Mesodermal cell (in vitro differentiated cells): ENCODE results near the gene TRIM46.
"Not testable (repeated sequence)": the region's sequence is repeated elsewhere in the genome, so short reads cannot be mapped to it uniquely, and the experiment has no call there.

ENCODE experiments used
- H3K27ac ChIP-seq: 2 replicates; pipeline ENCODE4 v1.7.0; 2013; ENCODE audit warnings: mild to moderate bottlenecking, low read depth, low read length, moderate library complexity; ENCODE audit not compliant: severe bottlenecking
- H3K36me3 ChIP-seq: 2 replicates; pipeline ENCODE4 v1.7.1; 2013; ENCODE audit warnings: mild to moderate bottlenecking, low read length, moderate library complexity; ENCODE audit not compliant: control insufficient read depth, insufficient read depth
- H3K4me1 ChIP-seq: one replicate; pipeline ENCODE4 v1.7.1; 2013; ENCODE audit warnings: mild to moderate bottlenecking, low read length; ENCODE audit not compliant: insufficient read depth, control insufficient read depth, poor library complexity, severe bottlenecking
- H3K4me3 ChIP-seq: 2 replicates; pipeline ENCODE4 v1.7.0; 2013; ENCODE audit warnings: low read length, control low read depth, mild to moderate bottlenecking; ENCODE audit not compliant: insufficient read depth, poor library complexity, severe bottlenecking; ENCODE audit errors: extremely low read depth
- H3K9me3 ChIP-seq: 2 replicates; pipeline ENCODE4 v1.7.1; 2013; ENCODE audit warnings: mild to moderate bottlenecking, low read length, moderate library complexity; ENCODE audit not compliant: control insufficient read depth
- WGBS, 2 experiments: methylation state at CpG; one replicate each; pipeline ENCODE4 v1.1.5; 2013; ENCODE audit warnings: missing lambda C conversion rate in 2 of 2; ENCODE audit not compliant: insufficient coverage in 2 of 2; 5-methylcytosine and 5-hydroxymethylcytosine counted together

Gene TRIM46

GRCh38 chr1:155209312-155209721, 35.7 kb downstream of the TRIM46 start:
- 6 to 13% methylated on average over 10 to 13 of the region's 13 CpGs for WGBS, 2 experiments
- H3K36me3 ChIP-seq: peaks cover 27% of the 10 kb centered on the region
- peaks cover 8% of the 10 kb centered on the region for H3K4me1 ChIP-seq
- no peaks in the 10 kb centered on the region for H3K9me3 ChIP-seq
- peak overlapping the region; percentile 100 for H3K27ac ChIP-seq
- H3K4me3 ChIP-seq: peak overlapping the region; percentile 82

DNA sequence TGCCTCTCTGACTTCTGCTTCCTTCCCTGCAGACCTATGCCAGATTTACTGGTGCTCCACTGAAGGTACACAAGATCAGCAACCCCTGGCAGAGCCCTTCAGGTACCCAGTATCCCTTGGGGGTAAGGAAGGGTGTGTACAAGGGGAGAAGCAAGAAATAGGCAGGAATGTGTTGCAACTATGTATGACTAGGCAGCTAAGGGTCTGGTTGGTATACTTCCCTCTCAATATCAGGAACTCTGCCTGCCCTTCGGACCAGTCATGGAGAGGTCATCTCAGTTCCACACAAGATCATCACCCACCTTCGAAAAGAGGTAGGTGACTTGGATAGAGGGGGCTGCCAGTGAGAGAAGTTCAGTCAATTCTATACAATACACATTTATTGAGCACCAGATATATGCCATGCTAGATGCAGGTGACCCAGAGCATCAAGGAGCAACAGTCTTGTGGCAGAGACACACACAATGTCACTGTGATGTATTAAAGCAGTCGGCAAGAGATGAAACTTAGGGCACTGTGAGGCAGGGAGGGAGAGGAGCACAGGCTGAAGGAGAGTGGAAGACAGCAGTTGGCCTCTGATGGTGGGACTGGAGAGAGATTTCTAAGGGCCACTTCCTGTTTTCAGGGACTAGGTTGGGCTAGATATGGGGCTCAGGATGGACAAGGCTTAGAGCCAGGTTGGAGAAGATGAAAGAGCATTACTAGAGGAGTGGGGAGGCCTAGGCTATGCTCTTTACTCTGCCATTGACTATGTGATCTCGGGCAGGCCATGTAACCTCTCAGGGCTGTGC, 36.9 kb downstream of the TRIM46 start:
- WGBS, 2 experiments: 96 to 100% methylated on average over 1 to 2 of the region's 4 CpGs
- Histone ChIP-seq H3K4me1 (peaks cover 8% of the 10 kb centered on the region), H3K9me3 (no peaks in the 10 kb centered on the region), H3K27ac (no peak overlapping the region), H3K4me3 (no peak overlapping the region), H3K36me3 (peaks cover 18% of the 10 kb centered on the region)

GRCh38 chr1:155211381-155212050, 37.9 kb downstream of the TRIM46 start:
- WGBS, 2 experiments: 98 to 99% methylated on average over 8 of the region's 13 CpGs
- not testable (repeated sequence) for H3K9me3 ChIP-seq, H3K4me1 ChIP-seq, H3K4me3 ChIP-seq, H3K27ac ChIP-seq
- H3K36me3 ChIP-seq: peaks cover 16% of the 10 kb centered on the region

DNA sequence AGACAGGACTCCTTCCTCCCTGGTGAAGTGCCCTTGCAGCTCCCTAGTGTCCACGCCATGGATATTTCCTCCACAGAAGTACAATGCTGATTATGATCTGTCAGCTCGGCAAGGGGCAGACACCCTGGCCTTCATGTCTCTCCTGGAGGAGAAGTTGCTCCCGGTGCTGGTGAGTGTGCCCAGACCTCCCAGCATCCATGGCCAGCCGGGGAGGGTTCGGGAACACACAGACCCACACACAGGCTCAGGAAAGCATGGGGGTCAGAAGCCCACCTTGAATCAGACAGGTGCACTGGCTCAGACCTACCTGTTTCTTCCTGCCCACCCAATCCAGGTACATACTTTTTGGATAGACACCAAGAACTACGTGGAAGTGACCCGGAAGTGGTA, 38.4 kb downstream of the TRIM46 start:
- WGBS, 2 experiments: 95 to 96% methylated on average over 3 of the region's 7 CpGs
- H3K4me3 ChIP-seq, H3K9me3 ChIP-seq, H3K4me1 ChIP-seq, H3K27ac ChIP-seq: not testable (repeated sequence)
- peaks cover 16% of the 10 kb centered on the region for H3K36me3 ChIP-seq

- H3K36me3 ChIP-seq: peaks cover 16% of the 10 kb centered on the region
- H3K9me3 ChIP-seq: not testable (repeated sequence)
- 100% methylated on average over 1 of the region's 10 CpGs; no CpG with 5 or more reads in 1 of the 2 experiments for WGBS, 2 experiments
Observed at GRCh38 chr1:155214702-155215101, 41.1 kb downstream of the TRIM46 start.

DNA sequence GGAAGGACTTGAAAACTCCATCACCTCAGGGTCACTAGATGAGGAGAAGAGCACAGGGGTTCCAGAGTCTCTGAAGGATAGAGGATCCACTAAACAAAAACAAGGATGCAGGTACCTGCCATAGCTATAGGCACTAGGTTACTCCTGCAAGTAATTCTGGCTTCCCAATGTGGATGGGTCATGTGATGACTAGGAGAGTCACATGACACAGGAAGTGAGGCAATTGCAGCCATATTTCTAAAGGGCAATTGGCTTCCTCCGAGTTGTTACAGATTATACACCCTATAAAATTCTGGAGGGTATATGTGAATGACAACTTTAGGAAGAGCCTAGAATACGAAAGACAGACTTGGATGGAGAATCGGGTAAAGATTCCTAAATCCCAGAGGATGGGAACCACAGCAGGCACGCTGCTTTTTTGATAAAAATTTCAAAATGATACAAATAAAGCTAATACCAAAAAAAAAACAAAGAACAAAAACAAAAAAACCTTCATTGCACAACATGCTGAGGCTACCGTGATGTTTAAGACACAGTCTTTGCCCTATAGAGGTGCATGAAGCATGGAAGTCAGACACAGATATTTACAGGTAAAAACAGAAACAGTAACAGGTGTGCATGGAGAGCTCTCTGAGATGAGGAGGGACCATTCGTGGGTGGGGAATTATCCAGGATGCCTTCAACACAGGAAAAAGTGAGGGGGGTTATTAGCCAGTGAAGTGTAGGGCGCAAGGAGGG, 45.4 kb downstream of the TRIM46 start:
- WGBS, 2 experiments: 76 to 95% methylated on average over 3 of the region's 7 CpGs
- Histone ChIP-seq H3K27ac (no peak overlapping the region), H3K4me3 (no peak overlapping the region), H3K36me3 (peaks cover 8% of the 10 kb centered on the region), H3K4me1 (peaks cover 5% of the 10 kb centered on the region), H3K9me3 (no peaks in the 10 kb centered on the region)

More at GRCh38 chr1:155214702-155215101, 41.1 kb downstream of the TRIM46 start:
- H3K4me1 ChIP-seq, H3K27ac ChIP-seq, H3K4me3 ChIP-seq: not testable (repeated sequence)

DNA sequence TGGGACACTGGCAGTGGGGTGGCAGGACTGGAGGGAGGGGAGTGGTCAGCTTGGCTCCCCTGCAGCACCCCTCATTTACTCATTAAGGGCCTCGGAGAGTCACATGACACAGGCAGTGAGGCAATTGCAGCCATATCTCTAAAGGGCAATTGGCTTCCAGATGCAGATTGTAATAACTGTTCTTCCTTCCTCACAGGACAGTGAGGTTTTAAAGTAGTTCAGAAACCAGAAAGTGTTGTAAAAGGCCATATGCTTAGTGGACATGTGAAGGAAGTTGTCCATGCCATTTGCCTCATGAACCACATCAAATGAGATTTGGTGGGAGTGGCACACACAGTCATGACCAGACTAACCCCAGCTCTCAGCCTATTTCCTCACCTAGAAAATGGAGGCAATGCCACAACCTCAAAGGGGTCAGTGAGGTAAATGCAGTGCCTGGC, 46.0 kb downstream of the TRIM46 start:
- peak overlapping the region; percentile 62 for H3K27ac ChIP-seq
- H3K4me1 ChIP-seq: peaks cover 5% of the 10 kb centered on the region
- peaks cover 8% of the 10 kb centered on the region for H3K36me3 ChIP-seq
- no peak overlapping the region for H3K4me3 ChIP-seq
- WGBS, 2 experiments: 57 to 100% methylated on average over 1 of the region's 1 CpG
- no peaks in the 10 kb centered on the region for H3K9me3 ChIP-seq

DNA sequence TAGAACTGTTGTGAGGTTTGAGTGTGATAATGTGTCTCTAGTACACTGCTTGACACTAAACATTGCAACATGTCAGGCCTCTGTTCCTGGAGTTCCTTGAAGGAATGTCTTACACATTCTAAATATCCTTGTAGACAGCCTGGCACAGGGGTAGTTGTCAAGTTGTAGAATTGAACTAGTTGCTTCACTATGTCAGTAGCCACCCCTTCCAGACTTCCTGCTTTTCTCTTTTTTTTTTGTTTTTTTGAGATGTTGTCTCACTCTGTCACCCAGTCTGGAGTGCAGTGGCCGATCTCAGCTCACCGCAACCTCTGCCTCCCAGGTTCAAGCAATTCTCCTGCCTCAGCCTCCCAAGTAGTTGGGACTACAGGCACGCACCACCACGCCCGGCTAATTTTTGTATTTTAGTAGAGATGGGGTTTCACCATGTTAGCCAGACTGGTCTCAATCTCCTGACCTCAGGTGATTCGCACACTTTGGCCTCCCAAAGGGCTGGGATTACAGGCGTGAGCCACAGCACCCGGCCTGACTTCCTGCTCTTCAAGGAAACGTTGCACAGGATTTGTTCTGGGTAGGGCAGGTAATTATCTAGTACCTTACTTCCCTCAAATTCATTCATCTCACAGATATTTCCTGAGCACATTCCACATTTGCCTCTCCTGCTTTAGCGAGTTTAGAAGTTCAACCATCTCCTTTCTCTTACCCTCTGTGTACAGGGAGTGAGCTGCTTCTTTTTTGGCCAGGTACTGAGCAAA, 46.7 kb downstream of the TRIM46 start:
- 86 to 100% methylated on average over 5 to 9 of the region's 10 CpGs for WGBS, 2 experiments
- H3K4me3 ChIP-seq, H3K9me3 ChIP-seq, H3K36me3 ChIP-seq, H3K4me1 ChIP-seq: not testable (repeated sequence)
- peak overlapping the region; percentile 6 for H3K27ac ChIP-seq

- 90 to 100% methylated on average over 1 to 5 of the region's 7 CpGs for WGBS, 2 experiments
- H3K27ac ChIP-seq: no peak overlapping the region
- H3K4me3 ChIP-seq: no peak overlapping the region
- no peaks in the 10 kb centered on the region for H3K9me3 ChIP-seq
- peaks cover 14% of the 10 kb centered on the region for H3K4me1 ChIP-seq
- H3K36me3 ChIP-seq: no peaks in the 10 kb centered on the region
Observed at GRCh38 chr1:155223047-155223446, 49.4 kb downstream of the TRIM46 start.

- Histone ChIP-seq H3K4me1 (peaks cover 11% of the 10 kb centered on the region), H3K27ac (peak overlapping the region; percentile 97), H3K4me3 (peak overlapping the region; percentile 74)
- not testable (repeated sequence) for H3K9me3 ChIP-seq, H3K36me3 ChIP-seq
- 92 to 96% methylated on average over 4 to 8 of the region's 8 CpGs for WGBS, 2 experiments
Observed at GRCh38 chr1:155225404-155225759, 51.7 kb downstream of the TRIM46 start.
